ENCODE measurements around the gene PVALB. TPM values are rescaled to one million over a fixed set of nuclear protein-coding genes. Genes with fewer than 3 reads are reported as not detected.

The PVALB gene
- total RNA-seq, 4 donors from 2014 or later: not detected

GRCh38 chr22:36846949-36847348, 30.1 kb upstream of the PVALB start:
- no peak overlapping the region for H3K4me3 ChIP-seq
- no peaks in the 10 kb centered on the region for H3K36me3 ChIP-seq
- H3K27me3 ChIP-seq: peaks cover 0 to 83% (median 0%) of the 10 kb centered on the region in 4 donors
- intact Hi-C loops (cut with DNase I): no loop called here
- H3K9me3 ChIP-seq: no peaks in the 10 kb centered on the region
- H3K4me1 ChIP-seq: no peaks in the 10 kb centered on the region
- WGBS, 2 donors: 48 to 64% methylated on average over 5 to 6 of the region's 6 CpGs
- no peak for DNase-seq
- no peak overlapping the region for H3K27ac ChIP-seq
- TF ChIP-seq POLR2A (IDR thresholded peaks at IDR 0.05) (no peak), CTCF (IDR thresholded peaks at IDR 0.05) (no peak)

GRCh38 chr22:36846271-36846670, 29.4 kb upstream of the PVALB start:
- no peak for TF ChIP-seq POLR2A (IDR thresholded peaks at IDR 0.05)
- TF ChIP-seq CTCF (IDR thresholded peaks at IDR 0.05): no peak
- no peaks in the 10 kb centered on the region for H3K36me3 ChIP-seq
- H3K9me3 ChIP-seq: no peaks in the 10 kb centered on the region
- H3K4me3 ChIP-seq: no peak overlapping the region
- DNase-seq: no peak
- H3K27me3 ChIP-seq: peaks cover 0 to 76% (median 0%) of the 10 kb centered on the region in 4 donors
- 66% methylated on average over 5 of the region's 5 CpGs for WGBS, 2 donors
- intact Hi-C loops (cut with DNase I): no loop called here
- no peak overlapping the region for H3K27ac ChIP-seq
- H3K4me1 ChIP-seq: no peaks in the 10 kb centered on the region

GRCh38 chr22:36840106-36840505, 23.3 kb upstream of the PVALB start:
- Histone ChIP-seq H3K4me3 (no peak overlapping the region), H3K36me3 (no peaks in the 10 kb centered on the region), H3K27me3 (peaks cover 0 to 40% (median 0%) of the 10 kb centered on the region in 4 donors), H3K27ac (no peak overlapping the region), H3K9me3 (no peaks in the 10 kb centered on the region), H3K4me1 (no peaks in the 10 kb centered on the region)
- DNase-seq: no peak
- intact Hi-C loops (cut with DNase I): no loop called here
- TF ChIP-seq POLR2A (IDR thresholded peaks at IDR 0.05): no peak
- TF ChIP-seq CTCF (IDR thresholded peaks at IDR 0.05): no peak
- 44 to 60% methylated on average over 6 to 8 of the region's 8 CpGs for WGBS, 2 donors

GRCh38 chr22:36839356-36840073, 22.7 kb upstream of the PVALB start:
- WGBS, 2 donors: 75 to 77% methylated on average over 10 of the region's 10 CpGs
- no peaks in the 10 kb centered on the region for H3K9me3 ChIP-seq
- H3K27ac ChIP-seq: no peak overlapping the region
- DNase-seq: no peak
- intact Hi-C loops (cut with DNase I): no loop called here
- H3K4me1 ChIP-seq: no peaks in the 10 kb centered on the region
- no peaks in the 10 kb centered on the region for H3K36me3 ChIP-seq
- H3K4me3 ChIP-seq: no peak overlapping the region
- H3K27me3 ChIP-seq: peaks cover 0 to 40% (median 0%) of the 10 kb centered on the region in 4 donors
- TF ChIP-seq POLR2A (IDR thresholded peaks at IDR 0.05) (no peak), CTCF (IDR thresholded peaks at IDR 0.05) (no peak)

- Histone ChIP-seq H3K4me3 (no peak overlapping the region), H3K27ac (no peak overlapping the region), H3K9me3 (no peaks in the 10 kb centered on the region), H3K36me3 (no peaks in the 10 kb centered on the region), H3K4me1 (no peaks in the 10 kb centered on the region), H3K27me3 (peaks cover 0 to 32% (median 0%) of the 10 kb centered on the region in 4 donors)
- intact Hi-C loops (cut with DNase I): no loop called here
- DNase-seq: no peak
- 68 to 71% methylated on average over 4 to 6 of the region's 10 CpGs for WGBS, 2 donors
- TF ChIP-seq CTCF (IDR thresholded peaks at IDR 0.05) (no peak), POLR2A (IDR thresholded peaks at IDR 0.05) (no peak)
Measured at GRCh38 chr22:36838119-36839030, 21.5 kb upstream of the PVALB start.
